Measurements from ENCODE around the gene TOR1AIP2. TPM values are rescaled to one million over a fixed set of nuclear protein-coding genes. Genes with fewer than 3 reads are reported as not detected.
"Not testable (repeated sequence)": the region's sequence is repeated elsewhere in the genome, so short reads cannot be mapped to it uniquely, and the experiment has no call there.

Gene TOR1AIP2
- total RNA-seq, 1 donor from 2014 or later, result 76.8 TPM

DNA sequence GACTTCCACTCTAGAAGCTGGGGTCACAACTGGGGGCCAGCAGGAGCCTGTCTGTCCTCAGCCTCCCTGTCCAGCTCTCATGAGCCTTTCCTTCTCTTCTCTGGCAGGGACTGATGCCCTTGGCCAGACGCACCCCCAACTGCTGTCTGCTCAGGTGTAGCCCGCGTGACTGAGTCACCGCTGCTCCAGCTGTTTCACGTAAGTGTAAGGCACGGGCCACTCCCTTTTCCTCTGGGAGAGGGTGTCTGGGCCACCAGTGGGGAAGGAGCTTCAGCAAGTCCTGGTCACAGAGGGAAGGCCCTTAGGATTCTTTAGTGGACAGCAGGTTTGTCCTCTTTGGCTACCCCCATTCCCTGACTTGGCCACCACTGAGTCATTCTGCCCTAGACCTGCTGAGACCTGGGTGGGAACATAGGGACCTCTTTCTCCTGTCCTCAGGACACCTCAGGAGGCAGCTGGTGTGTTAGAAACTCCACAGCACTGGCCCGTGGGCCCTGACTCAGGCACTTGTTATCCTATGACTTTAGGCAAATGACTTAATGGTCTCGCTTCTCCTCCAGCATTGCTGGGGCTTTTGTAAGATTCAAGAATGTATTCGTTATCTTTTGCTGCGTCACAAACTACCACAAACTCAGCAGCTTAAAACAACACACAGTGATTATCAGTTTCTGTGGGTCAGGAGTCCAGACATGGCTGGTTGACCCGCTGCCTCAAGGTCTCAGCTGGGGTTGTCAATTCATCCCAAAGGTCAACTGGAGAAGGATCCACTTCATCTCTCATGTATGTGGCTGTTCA lies 69.7 kb downstream of the TOR1AIP2 start:
- DNase-seq (ENCODE audit: low read depth, low spot score), result no peak

DNA sequence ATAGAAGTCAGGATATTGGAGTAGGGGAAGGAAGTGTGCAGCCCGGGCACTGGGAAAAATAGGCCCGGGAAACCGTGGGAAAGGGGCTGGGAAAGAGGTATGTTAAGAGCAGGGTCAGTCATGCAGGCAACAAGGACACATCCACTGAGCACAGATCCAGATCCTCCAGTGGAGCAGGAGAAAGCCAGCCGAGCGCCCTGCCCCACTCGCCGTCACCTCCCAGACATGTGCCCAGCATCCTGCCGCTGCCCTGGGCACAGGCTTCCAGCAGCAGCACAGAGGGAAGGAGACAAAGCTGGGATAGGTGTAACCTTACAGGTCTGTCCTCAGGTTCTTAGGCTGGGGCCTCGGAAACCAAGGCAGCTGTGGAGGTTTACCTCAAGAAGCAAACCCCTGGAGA lies 70.3 kb downstream of the TOR1AIP2 start:
- no peak for DNase-seq (ENCODE audit: low read depth, low spot score)

DNA sequence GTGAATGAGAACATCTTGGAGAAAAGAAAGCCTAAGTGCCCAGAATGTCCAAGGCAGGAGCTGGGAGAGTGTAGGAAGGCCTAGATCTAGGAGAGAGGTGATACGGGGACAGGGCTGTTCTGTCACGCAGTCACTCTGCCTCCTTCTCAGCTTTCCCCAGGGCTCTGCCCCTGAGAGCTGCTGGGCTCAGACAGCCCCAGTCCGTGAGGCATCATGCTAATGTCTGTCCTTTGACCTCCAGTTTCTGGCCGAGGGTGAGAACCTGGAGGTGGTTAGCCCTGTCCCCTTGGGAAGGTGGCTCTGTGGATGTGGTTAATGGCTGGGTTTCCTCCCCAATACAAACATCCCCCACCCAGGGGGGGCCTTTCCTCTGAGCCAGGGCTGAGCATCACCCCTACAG lies 71.3 kb downstream of the TOR1AIP2 start:
- no peak for DNase-seq (ENCODE audit: low read depth, low spot score)

DNA sequence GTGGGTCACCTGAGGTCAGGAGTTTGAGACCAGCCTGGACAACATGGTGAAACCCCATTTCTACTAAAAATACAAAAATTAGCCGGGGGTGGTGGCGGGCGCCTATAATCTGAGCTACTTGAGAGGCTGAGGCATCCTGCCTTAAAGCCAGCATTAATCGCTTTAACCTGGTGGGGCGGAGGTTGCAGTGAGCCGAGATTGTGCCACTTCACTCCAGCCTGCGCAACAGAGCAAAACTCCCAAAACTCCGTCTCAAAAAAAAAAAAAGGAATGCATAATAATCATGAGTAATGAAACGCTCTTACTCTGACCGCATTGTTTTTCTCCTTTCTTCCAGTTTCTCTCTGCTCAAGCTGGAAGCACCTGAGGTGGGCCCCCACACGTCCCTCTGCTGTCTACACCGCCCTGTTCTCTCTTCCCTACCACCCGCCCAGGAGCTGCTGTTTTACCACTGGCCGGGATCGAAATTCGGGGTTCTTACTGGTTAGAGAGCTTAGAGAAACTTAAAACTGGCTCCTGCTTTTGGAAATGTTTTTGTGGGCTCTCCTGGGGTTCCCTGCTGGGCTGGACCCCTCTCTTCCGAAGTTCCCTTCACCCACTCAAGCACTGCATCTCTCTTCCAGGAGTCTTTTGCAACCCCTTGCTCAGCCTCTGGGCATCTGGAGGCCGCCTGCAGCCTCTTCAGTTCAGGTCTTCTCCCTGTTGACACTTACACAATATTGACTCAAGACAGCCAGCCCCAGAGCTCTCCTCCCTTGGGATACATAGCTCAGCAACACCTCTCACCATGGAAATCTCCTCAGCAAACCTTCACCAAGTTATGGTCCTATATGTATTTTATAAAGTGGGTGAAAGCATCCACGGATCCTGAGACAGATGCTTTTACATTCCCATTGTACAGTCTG lies 72.1 kb downstream of the TOR1AIP2 start:
- no peak for DNase-seq (ENCODE audit: low read depth, low spot score)

DNA sequence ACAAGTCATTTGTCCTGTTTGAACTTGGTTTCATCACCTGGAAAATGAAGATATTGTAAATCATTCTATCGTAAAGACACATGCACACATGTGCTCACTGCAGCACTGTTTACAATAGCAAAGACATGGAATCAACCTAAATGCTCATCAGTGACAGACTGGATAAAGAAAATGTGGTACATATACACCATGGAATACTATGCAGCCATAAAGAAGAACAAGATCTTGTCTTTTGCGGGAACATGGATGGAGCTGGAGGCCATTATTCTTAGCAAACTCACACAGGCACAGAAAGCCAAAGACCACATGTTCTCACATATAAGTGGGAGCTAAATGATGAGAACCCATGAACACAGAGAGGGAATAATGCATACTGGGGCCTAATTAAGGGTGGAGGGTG lies 73.2 kb downstream of the TOR1AIP2 start:
- DNase-seq (ENCODE audit: low read depth, low spot score), result not testable (repeated sequence)

DNA sequence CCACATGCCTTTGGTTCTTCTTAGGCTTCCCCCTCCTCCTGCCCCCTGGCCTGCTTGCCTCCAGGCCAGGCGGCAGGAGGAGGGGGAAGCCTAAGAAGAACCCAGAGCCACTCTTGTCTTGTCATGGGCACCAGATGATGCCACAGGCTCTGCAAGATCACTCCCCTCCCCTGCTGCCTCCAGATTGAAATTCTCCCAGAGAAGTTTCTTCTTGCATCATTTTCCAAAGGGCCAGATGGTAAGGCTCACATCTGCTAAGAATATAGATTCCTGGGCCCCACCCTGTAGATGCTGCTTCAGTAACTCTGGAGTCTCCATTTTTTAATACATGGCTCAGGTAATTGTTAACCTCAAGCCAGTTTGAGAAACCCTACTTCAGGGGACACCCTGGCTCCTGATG lies 73.7 kb downstream of the TOR1AIP2 start:
- DNase-seq (ENCODE audit: low read depth, low spot score), result no peak

DNA sequence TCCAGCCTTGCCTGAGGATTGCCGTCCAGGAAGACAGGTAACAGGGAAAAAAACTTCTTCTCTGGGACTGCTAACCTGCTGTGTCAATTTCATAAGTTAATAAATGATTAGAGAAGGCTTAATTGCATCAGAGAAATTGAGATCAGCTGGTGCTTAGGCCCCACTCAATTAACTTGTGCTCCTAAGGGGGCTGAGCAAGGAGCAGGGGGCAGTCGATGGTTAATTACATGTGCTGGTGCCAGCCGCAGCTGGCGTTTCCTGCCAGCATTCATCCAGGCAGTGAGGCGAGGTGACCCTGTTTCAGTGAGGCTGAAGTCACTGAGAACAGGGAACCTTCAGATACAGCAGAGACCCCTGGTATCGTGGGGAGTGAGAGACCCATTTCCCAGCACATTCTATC lies 74.5 kb downstream of the TOR1AIP2 start:
- DNase-seq (ENCODE audit: low read depth, low spot score), result no peak

DNA sequence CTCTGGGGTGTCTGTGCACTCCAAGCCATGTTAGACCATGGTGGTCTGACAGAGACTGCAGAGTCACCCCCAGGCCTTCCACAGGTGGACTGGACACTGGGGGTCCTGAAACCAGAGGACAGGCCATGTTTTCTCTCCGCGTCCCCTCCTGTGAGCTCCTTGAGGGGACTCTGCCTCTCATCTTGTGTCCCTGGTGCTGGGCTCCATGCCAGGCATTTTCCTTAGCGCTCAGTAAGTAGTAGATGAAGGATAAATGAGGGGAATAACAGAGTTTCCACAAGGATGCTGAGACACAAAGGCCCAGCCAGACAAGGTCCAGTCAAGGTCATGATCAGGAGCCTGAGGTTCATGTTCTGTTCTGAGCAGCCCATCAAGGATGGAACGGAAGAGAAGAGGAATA lies 77.1 kb downstream of the TOR1AIP2 start:
- DNase-seq (ENCODE audit: low read depth, low spot score), result no peak

DNA sequence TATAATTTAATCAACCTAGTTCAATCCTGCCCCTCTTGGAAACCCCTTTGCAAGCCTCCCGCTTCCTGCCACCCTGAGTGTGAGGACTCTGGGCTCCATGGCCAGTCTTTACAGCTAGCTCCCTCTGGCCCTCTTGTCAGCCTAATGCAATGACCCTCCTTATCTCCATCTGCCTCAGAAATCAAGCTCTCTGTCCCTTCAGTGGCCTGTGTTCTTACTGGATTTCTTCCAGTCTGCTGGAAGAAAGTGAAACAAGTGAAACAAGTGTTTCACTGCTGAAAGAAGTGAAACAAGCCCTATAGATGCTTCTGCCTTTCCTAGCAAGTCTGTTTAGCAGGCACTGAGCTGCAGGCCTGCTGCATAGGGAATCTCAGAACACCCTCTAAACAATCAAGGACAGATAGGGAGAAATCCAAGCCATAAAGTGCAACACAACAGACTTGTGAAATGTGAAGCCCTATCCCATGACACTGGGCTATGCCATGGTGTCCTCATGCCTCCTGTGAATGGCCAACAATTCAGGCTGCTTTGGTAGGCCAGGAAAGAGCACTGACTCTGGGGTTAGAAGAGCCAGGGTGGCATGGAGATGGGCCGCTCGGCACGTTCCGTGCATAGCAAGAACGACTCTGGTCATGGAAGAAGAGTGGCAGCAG lies 78.6 kb downstream of the TOR1AIP2 start:
- no peak for DNase-seq (ENCODE audit: low read depth, low spot score)

DNA sequence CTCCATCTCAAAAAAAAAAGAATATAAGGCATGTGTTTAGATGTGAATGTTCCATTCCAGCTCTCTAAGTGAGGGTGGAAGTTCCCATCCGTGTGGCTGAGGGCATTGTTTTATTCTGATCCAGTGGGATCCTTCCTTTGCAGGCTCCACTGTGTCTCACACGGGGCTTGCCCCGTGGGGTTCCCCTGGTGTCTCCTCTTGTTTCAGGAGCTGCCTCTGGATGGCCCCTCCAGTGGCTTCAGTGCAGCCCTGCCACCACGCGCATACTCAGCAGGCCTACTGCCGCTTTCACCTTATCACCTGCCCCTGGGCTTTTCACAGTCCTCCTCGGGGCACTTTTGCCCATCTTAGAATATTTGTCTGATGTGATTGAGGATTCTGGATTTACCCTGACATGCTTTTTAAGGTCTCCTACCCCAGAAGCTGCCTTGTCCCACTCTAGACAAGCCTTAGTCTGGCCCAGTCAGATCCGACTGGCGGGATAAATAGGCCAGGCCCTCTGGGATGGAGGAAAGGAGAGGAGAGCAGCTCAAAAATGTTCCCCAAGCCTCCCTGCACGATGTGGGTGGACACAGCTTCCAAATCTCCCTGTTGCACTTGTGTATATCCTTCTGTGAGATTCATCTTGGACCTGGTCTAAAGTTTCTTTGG lies 79.3 kb downstream of the TOR1AIP2 start:
- DNase-seq (ENCODE audit: low read depth, low spot score), result no peak

DNA sequence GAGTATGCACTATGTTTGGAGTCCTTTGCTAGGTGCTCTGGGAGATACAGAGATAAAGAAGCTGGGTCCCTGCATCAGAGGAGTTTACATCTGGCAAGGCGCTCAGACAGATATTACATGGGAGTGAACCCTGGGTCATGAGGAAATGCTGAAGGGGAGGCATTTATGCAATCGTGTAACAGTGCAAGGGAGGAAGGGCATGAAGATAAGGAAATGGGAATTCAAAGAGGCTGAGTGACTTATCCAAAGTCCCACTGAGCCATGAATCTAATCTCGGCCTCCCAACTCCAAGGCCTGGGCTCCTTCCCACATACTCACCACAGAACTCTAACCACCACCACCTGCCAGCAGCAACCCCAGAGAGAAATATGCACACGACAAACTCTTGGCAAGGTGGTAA lies 82.9 kb downstream of the TOR1AIP2 start:
- no peak for DNase-seq (ENCODE audit: low read depth, low spot score)

DNA sequence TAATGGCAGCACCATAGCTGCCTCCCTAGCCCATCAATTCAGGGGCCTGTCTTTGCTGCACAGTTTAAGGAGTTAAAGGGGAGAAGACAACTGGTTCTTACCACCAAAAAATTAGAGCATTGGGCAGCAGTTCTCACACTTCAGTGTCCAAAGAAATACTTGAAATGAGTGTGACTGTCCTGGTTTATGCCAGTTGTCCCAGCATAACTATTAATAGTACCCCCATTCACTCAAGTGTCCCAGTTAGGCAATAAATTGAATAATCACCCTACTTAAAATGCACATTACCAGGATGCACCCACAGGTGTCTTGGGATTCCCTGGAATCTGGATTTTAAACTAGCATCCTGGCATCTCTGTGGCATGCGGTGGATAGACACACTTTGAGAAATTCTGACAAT lies 83.5 kb downstream of the TOR1AIP2 start:
- no peak for DNase-seq (ENCODE audit: low read depth, low spot score)

DNA sequence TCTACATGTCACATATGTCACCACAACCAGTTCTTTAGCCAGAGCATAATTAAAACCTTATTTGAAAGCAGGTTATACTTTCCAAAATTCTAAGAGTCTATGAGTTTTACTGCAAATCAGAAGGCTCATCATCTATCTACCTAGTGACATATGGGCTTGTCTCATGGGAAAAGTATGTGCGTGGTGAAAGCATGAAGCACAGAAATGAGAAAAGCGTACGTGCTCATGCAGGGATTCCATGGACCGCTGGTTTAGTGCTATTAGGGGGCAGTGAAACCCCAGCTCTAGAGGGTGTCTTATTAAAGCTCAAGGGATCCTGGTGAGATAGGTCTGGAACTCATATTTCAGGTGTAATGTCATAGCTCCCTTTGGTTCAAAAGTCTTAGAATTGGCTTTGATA lies 84.3 kb downstream of the TOR1AIP2 start:
- no peak for DNase-seq (ENCODE audit: low read depth, low spot score)

Other genes starting within 250 kb of the TOR1AIP2 start
- gene FAM163A, start 134.5 kb downstream of the TOR1AIP2 start, total RNA-seq, result 0.07 TPM in 1 of 2 replicates, not detected in the other
- gene TOR1AIP1, start 4.5 kb upstream of the TOR1AIP2 start, total RNA-seq, result 24.5 and 37.9 TPM in 2 replicates
- gene CEP350, start 77.0 kb upstream of the TOR1AIP2 start, total RNA-seq, result 40.6 and 60.0 TPM in 2 replicates